GM19099 (cell line): ENCODE data around the gene UBE2L3.

Experiments used
- POLR2A ChIP-seq: IDR thresholded peaks from 3 replicates; pipeline ENCODE4 v1.6.1; 2011; ENCODE audit warnings: low read depth; ENCODE audit not compliant: insufficient read length; ENCODE audit errors: extremely low read depth

Gene UBE2L3

GRCh38 chr22:21661991-21662390 is 94.5 kb downstream of the UBE2L3 start:
- no peak for TF ChIP-seq POLR2A

GRCh38 chr22:21663738-21664137 is 96.2 kb downstream of the UBE2L3 start:
- no peak for TF ChIP-seq POLR2A

GRCh38 chr22:21665047-21665851 is 97.7 kb downstream of the UBE2L3 start:
- no peak for TF ChIP-seq POLR2A

GRCh38 chr22:21666786-21667185 is 99.3 kb downstream of the UBE2L3 start:
- TF ChIP-seq POLR2A = no peak

GRCh38 chr22:21669026-21669425 is 101.5 kb downstream of the UBE2L3 start:
- TF ChIP-seq POLR2A = no peak

- TF ChIP-seq POLR2A = no peak
Observed at GRCh38 chr22:21672107-21672629, 104.7 kb downstream of the UBE2L3 start.
